ENCODE measurements around the gene LGR6.

LGR6 gene

GRCh38 chr1:202220733-202221132 lies 27.1 kb downstream of the LGR6 start:
- no peak for DNase-seq (ENCODE audit: low spot score)

- no peak for DNase-seq (ENCODE audit: low spot score)
These were observed 28.6 kb downstream of the LGR6 start for GRCh38 chr1:202221911-202222909.

- DNase-seq (ENCODE audit: low spot score), result no peak
These were observed 29.7 kb downstream of the LGR6 start for GRCh38 chr1:202223121-202223860.

GRCh38 chr1:202224453-202224852 lies 30.9 kb downstream of the LGR6 start:
- no peak for DNase-seq (ENCODE audit: low spot score)

GRCh38 chr1:202225131-202225530 lies 31.5 kb downstream of the LGR6 start:
- DNase-seq (ENCODE audit: low spot score), result no peak

GRCh38 chr1:202227053-202227672 lies 33.6 kb downstream of the LGR6 start:
- DNase-seq (ENCODE audit: low spot score), result no peak

GRCh38 chr1:202227997-202228401 lies 34.4 kb downstream of the LGR6 start:
- DNase-seq (ENCODE audit: low spot score), result no peak

GRCh38 chr1:202228484-202229122 lies 35.0 kb downstream of the LGR6 start:
- DNase-seq (ENCODE audit: low spot score), result no peak

GRCh38 chr1:202229376-202229775 lies 35.8 kb downstream of the LGR6 start:
- DNase-seq (ENCODE audit: low spot score), result no peak

GRCh38 chr1:202230061-202230938 lies 36.7 kb downstream of the LGR6 start:
- no peak for DNase-seq (ENCODE audit: low spot score)

- no peak for DNase-seq (ENCODE audit: low spot score)
These were observed 37.5 kb downstream of the LGR6 start for GRCh38 chr1:202230939-202231645.

GRCh38 chr1:202233171-202233570 lies 39.6 kb downstream of the LGR6 start:
- DNase-seq (ENCODE audit: low spot score), result no peak

GRCh38 chr1:202233804-202234203 lies 40.2 kb downstream of the LGR6 start:
- no peak for DNase-seq (ENCODE audit: low spot score)

- DNase-seq (ENCODE audit: low spot score), result no peak
These were observed 40.9 kb downstream of the LGR6 start for GRCh38 chr1:202234331-202235002.

- DNase-seq (ENCODE audit: low spot score), result no peak
These were observed 41.5 kb downstream of the LGR6 start for GRCh38 chr1:202235003-202235660.

- DNase-seq (ENCODE audit: low spot score), result peak; percentile 91
These were observed 42.5 kb downstream of the LGR6 start for GRCh38 chr1:202235856-202236837.

GRCh38 chr1:202237052-202237451 lies 43.5 kb downstream of the LGR6 start:
- peak; percentile 84 for DNase-seq (ENCODE audit: low spot score)

GRCh38 chr1:202238914-202239313 lies 45.3 kb downstream of the LGR6 start:
- DNase-seq (ENCODE audit: low spot score), result no peak

Data from D341Med (cell line).